Measurements from ENCODE around the gene FTO. TPM values are rescaled to one million over a fixed set of nuclear protein-coding genes. Genes with fewer than 3 reads are reported as not detected.

Gene FTO
- total RNA-seq, 4 donors from 2014 or later = 29.0 to 64.1 (median 48.1) TPM

DNA sequence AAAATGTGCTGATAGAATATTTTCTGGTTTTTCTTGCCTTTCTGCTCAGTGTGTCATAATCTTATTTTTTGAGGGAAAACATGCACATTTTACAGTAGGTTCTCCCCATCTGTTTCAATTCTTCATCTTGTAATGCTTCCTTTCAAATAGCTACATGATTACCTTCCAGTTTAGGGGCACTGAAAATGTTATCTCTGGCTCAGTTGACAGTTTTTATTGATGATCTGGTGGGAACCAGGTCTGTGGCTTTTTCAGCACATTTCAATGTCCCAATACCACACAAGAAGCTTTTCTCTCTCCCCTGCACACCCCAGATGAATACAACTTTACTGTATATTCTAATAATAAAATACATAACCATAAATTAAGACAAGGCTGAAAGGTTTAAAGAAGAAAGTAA is 36.5 kb downstream of the FTO start:
- Histone ChIP-seq H3K9me3 (no peaks in the 10 kb centered on the region), H3K27ac (no peak overlapping the region), H3K4me3 (no peak overlapping the region), H3K36me3 (no peaks in the 10 kb centered on the region), H3K27me3 (no peaks in the 10 kb centered on the region), H3K4me1 (peaks cover 5 to 43% (median 16%) of the 10 kb centered on the region in 3 donors)
- no peak for DNase-seq
- TF ChIP-seq POLR2A (IDR thresholded peaks at IDR 0.05) (no peak), CTCF (IDR thresholded peaks at IDR 0.05) (no peak)
- intact Hi-C loops (cut with DNase I) = no loop called here

DNA sequence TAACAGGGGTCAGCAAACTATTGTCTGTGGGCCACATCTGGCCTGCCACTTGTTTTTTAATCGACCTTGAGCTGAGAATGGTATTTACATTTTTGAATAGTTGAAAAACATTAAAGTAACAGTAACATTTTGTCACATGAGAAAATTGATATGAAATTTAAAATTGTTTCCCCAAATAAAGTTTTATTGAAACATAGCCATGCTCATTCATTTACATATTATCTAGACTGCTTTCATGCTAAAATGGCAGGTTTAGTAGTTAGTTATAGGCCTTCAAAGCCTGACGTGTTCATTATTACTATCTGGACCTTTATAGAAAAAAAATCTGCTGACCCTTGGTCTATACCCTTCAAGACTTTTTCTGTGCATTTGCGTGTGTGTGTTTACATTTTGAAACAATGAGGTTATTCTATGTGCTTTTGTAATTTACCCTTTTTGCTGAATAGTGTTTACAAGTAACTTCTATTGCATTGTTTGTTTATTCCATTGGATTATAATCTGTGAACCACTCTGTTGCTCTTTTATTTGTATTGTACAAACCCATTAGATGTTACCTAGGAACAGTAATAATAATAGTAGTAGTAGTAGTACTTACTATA is 37.1 kb downstream of the FTO start:
- Histone ChIP-seq H3K36me3 (no peaks in the 10 kb centered on the region), H3K27me3 (no peaks in the 10 kb centered on the region), H3K4me1 (peaks cover 5 to 49% (median 21%) of the 10 kb centered on the region in 3 donors), H3K4me3 (no peak overlapping the region), H3K9me3 (no peaks in the 10 kb centered on the region), H3K27ac (no peak overlapping the region)
- TF ChIP-seq POLR2A (IDR thresholded peaks at IDR 0.05) (no peak), CTCF (IDR thresholded peaks at IDR 0.05) (no peak)
- intact Hi-C loops (cut with DNase I) = no loop called here
- WGBS, 2 donors = 83% methylated on average over 3 of the region's 3 CpGs
- DNase-seq = no peak

GRCh38 chr16:53741546-53741945 is 37.6 kb downstream of the FTO start:
- no peak for TF ChIP-seq CTCF (IDR thresholded peaks at IDR 0.05)
- TF ChIP-seq POLR2A (IDR thresholded peaks at IDR 0.05) = no peak
- Histone ChIP-seq H3K36me3 (no peaks in the 10 kb centered on the region), H3K27ac (no peak overlapping the region), H3K4me3 (no peak overlapping the region), H3K9me3 (no peaks in the 10 kb centered on the region), H3K27me3 (no peaks in the 10 kb centered on the region), H3K4me1 (peaks cover 5 to 54% (median 23%) of the 10 kb centered on the region in 3 donors)
- no peak for DNase-seq
- 56 to 57% methylated on average over 2 of the region's 2 CpGs for WGBS, 2 donors
- intact Hi-C loops (cut with DNase I) = no loop called here

DNA sequence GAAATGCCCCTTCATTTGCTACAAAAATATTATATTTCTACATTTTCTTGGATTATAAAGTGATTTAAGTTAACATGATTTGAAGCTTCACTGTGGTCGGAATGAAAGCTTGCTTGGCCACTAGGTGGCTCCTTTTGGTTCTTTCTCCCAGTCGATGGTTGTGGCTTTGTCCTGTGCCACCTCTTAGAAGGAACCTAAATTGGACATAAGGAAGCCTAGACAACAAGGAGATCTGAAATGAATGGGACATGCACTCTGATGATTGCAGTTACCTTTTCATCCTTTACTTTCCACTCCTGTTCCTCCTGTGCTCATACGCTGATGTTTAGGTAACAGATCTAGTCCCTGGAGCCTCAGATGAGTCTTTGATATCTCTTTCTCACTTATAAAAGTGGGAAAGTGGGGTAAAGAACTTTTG is 39.2 kb downstream of the FTO start:
- no peak for DNase-seq
- Histone ChIP-seq H3K4me1 (peaks cover 5 to 59% (median 23%) of the 10 kb centered on the region in 3 donors), H3K36me3 (no peaks in the 10 kb centered on the region), H3K27ac (no peak overlapping the region), H3K4me3 (no peak overlapping the region), H3K27me3 (no peaks in the 10 kb centered on the region), H3K9me3 (peaks cover 0 to under 1% (median 0%) of the 10 kb centered on the region in 3 donors)
- 52 to 59% methylated on average over 3 of the region's 3 CpGs for WGBS, 2 donors
- no peak for TF ChIP-seq POLR2A (IDR thresholded peaks at IDR 0.05)
- peak in 5 of 6 experiments; percentile 39 to 64 (median 41) for TF ChIP-seq CTCF (IDR thresholded peaks at IDR 0.05)
- intact Hi-C loops (cut with DNase I) = no loop called here

DNA sequence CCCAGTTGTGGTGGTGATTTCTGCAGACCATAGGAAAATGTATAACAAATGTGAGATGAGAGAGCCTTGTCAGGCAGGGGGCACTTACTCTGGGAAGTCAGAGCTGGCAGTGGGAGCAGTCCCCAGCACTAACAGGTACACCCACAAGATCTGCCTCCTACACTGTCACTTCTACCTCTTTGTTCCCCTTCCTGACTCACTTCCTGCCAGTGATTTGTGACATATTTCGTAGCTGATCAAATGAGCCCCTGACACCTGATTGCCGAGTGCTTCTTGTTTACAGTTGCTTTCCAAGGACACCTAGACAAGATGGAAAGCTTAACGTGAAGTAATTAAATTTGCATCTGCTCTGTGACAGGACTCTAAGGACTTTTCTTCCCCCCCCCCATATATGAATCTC is 40.5 kb downstream of the FTO start:
- TF ChIP-seq POLR2A (IDR thresholded peaks at IDR 0.05) (no peak), CTCF (IDR thresholded peaks at IDR 0.05) (no peak)
- intact Hi-C loops (cut with DNase I) = no loop called here

More for the DNA sequence above, 40.5 kb downstream of the FTO start:
- Histone ChIP-seq H3K27ac (peak overlapping the region in 1 of 4 donors; percentile 44), H3K4me3 (no peak overlapping the region), H3K4me1 (peaks cover 5 to 59% (median 23%) of the 10 kb centered on the region in 3 donors), H3K9me3 (peaks cover 0 to 7% (median 0%) of the 10 kb centered on the region in 3 donors), H3K27me3 (no peaks in the 10 kb centered on the region), H3K36me3 (no peaks in the 10 kb centered on the region)
- no peak for DNase-seq
- WGBS, 2 donors = 25 to 37% methylated on average over 3 of the region's 3 CpGs

Measured in esophagus squamous epithelium (tissue), 5 donors.